Islet of Langerhans (tissue), 1 donor: ENCODE measurements around the gene SERPINB4.
"Not testable (repeated sequence)": the region's sequence is repeated elsewhere in the genome, so short reads cannot be mapped to it uniquely, and the experiment has no call there.

ENCODE experiments used
- FAIRE-seq: peaks from one replicate; lab custom pipeline; 2011; peaks lifted over from hg19 to GRCh38; lab: Jason Lieb, UNC

The SERPINB4 gene

DNA sequence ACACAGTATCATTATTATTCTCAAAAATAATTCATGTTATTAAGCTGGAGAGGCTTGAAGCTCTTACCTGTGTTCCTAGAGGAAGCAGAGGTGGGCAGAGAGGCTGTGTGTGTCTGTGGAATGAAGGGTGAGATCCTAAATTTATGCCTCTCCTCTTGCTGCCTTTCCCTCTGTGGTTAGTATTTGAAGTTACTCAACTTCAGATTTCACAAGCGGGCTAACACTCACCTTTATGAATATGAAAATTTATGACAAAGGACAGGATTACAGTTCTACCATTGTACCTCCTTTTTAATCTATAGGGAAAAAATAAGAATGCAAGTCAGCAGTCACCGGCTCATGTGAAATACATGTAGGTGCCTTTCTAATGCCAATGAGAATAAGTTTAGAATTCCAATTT lies at the start of gene SERPINB4:
Gene SERPINB4 (minus strand): TSS at position 115 of the 400 bp plus-strand sequence. CDS start 679 bp downstream, outside the sequence.
- FAIRE-seq = not testable (repeated sequence)

GRCh38 chr18:63689064-63689463 lies 45.0 kb upstream of the SERPINB4 start:
- no peak for FAIRE-seq

- FAIRE-seq = no peak
These were observed 42.8 kb upstream of the SERPINB4 start for GRCh38 chr18:63686871-63687270.

- FAIRE-seq = no peak
These were observed 40.7 kb upstream of the SERPINB4 start for GRCh38 chr18:63684718-63685117.

GRCh38 chr18:63683890-63684289 lies 39.8 kb upstream of the SERPINB4 start:
- no peak for FAIRE-seq

- no peak for FAIRE-seq
These were observed 39.1 kb upstream of the SERPINB4 start for GRCh38 chr18:63683152-63683551.

- no peak for FAIRE-seq
These were observed 37.6 kb upstream of the SERPINB4 start for GRCh38 chr18:63681449-63682340.

- FAIRE-seq = no peak
These were observed 36.0 kb upstream of the SERPINB4 start for GRCh38 chr18:63679820-63680606.

DNA sequence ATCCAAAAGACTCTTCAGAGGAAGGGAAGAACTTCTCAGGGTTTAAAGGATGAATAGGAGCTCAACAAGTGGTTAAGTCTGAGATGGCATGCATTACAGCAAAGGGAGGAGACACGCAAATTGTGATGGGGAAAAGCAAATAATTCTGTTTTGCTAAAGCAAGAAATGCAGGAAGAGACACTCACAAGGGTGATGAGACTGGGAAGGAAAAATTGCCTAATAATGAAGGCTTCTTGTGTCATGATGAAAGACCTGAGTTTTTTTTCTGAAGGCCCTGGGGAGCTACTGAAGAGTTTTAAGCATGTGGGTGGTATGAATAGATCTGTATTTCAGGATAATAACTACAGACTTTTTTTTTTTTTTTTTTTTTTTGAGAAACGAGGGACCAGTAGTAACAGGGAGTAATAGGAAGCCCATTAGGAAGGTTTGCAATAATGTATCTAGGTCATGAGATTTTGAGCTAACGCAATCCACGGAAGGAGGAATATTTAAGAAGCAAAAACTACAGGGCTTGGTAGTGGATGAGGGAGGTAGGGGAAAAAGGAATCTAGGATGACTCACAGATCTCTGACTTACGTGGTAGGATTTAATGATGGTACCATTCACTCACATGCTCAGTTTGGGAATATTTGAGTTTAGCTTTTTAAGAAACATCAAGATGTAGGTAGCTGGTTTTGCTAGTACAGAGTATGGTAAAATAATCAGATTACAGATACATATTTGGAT lies 33.6 kb upstream of the SERPINB4 start:
- no peak for FAIRE-seq

DNA sequence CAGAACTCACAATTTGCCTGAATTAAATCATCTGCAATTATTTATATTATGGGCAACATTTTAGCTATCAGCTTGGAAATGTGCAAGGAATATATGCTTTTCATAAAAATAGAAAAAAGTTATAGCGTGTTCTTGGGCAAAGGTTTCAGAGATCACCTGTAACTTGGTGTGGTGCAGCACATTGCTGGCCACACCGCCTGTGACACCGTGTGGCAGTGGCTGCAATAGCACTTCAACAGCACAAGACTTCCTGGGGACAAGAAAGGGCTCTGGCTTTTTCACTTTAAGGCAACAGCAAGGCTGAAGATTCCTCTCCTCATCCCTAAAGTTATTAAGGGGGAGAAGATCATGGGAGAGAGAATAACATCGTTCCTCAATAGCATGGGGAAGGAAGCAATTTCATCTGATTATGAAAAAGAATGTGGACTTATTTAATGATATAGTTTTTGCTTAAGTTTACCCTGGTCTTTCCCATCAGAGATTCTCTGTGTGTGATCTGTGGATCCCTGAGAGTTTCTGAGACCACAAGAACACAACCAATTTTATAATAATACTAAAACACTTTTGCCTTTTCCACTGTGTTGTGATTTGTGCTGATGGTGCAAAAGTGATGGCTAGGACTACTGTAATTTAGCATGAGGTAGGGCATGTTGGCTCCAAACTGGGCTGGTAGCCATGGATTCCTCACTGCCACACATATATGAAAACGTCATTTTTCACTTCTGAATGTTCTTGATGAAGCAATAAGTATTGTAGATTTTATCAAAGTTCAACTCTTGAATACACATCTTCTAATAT lies 32.7 kb upstream of the SERPINB4 start:
- no peak for FAIRE-seq

DNA sequence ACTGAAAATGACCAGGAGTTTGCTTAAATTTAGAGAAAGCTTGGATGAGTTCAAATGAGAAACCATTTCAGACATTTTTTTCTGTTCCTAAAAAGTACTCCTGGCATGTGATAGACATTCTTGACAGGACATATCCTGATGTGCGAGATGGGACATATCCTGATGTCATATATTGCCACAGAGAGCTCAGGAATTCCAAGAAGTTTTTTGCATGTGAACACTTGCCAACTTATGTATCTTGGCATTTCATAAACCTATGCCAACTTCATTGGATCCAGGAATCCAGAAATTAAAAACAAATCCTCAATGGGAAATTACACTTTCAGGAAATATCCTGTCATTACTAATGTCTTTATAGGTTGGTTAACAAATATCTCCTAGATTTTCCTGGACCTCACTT lies 20.5 kb upstream of the SERPINB4 start:
- no peak for FAIRE-seq

DNA sequence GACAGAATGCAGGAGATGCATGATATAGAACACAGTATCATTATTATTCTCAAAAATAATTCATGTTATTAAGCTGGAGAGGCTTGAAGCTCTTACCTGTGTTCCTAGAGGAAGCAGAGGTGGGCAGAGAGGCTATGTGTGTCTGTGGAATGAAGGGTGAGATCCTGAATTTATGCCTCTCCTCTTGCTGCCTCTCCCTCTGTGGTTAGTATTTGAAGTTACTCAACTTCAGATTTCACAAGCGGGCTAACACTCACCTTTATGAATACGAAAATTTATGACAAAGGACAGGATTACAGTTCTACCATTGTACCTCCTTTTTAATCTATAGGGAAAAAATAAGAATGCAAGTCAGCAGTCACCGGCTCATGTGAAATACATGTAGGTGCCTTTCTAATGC lies 17.7 kb upstream of the SERPINB4 start, which contains the start of gene SERPINB3:
Gene SERPINB3 (minus strand): TSS at position 144 of the 400 bp plus-strand sequence. CDS start 677 bp downstream, outside the sequence.
- not testable (repeated sequence) for FAIRE-seq

DNA sequence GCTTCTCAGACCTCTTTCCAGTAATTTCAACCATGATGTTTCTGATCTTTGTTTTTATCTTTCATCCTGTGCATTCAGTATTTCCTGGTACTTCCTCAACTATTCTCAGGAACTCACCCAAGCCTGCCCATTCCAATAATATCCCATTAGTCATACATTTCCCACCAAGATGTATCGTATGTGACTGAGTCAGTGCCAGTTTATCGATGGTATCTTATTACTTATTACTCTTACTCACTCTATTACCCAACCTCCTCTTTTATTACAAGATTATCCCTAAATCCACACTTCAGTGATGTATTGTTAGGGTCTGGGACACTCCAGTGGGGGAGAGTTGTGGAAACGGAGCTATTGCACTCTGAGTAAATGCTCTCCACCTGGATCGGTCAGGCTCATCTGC lies 14.9 kb upstream of the SERPINB4 start:
- not testable (repeated sequence) for FAIRE-seq

DNA sequence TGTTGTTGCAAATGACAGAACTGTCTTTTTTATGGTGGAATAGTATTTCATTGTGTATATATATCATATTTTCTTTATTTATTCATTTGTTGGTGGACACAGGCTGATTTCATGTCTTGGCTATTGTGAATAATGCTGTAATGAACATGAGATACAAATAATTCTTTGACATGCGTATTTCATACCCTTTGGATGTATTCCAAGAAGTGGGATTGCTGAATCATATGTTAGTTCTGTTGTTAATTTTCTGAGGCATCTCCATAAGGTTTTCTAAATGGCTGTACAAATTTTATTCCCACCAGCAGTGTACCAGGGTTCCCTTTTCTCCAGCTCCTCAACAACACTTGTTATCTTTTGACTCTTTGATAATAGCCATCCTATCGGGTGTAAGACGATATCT lies 6.2 kb upstream of the SERPINB4 start:
- not testable (repeated sequence) for FAIRE-seq

DNA sequence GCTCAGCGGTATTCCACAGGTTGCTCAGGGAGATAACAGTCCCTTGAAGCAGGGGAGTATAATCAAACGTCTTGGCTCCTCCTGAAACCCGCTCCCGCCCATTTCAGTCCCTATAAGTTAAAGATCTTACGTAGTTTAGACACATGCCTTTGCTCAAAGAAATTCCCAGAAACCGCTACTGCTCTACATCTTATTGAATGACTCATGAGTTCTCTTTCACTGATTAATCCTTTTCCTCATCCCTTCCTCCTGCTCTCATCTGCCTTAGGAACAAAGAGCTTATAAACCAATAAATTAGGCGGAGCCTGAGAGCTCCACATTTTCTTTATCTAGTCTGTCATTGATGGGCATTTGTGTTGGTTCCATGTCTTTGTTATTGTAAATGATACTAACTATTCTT lies 4.2 kb upstream of the SERPINB4 start:
- no peak for FAIRE-seq

GRCh38 chr18:63646936-63647335 lies 2.9 kb upstream of the SERPINB4 start:
- FAIRE-seq = no peak

GRCh38 chr18:63644694-63645093 lies 638 bp upstream of the SERPINB4 start:
- FAIRE-seq = not testable (repeated sequence)

- not testable (repeated sequence) for FAIRE-seq
These were observed 1.2 kb downstream of the SERPINB4 start for GRCh38 chr18:63642668-63643356.

DNA sequence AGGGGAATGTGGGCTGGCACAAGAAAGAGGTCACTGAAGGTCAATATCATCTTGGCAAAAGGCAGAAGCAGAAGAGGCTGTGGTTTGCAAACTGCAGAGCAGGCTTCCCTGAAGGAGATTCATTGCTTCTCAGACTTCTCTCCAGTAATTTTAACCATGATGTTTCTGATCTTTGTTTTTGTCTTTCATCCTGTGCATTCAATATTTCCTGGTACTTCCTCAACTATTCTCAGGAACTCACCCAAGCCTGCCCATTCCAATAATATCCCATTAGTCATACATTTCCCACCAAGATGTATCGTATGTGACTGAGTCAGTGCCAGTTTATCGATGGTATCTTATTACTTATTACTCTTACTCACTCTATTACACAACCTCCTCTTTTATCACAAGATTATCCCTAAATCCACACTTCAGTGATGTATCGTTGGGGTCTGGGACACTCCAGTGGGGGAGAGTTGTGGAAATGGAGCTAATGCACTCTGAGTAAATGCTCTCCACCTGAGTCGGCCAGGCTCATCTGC lies 2.8 kb downstream of the SERPINB4 start:
- not testable (repeated sequence) for FAIRE-seq

DNA sequence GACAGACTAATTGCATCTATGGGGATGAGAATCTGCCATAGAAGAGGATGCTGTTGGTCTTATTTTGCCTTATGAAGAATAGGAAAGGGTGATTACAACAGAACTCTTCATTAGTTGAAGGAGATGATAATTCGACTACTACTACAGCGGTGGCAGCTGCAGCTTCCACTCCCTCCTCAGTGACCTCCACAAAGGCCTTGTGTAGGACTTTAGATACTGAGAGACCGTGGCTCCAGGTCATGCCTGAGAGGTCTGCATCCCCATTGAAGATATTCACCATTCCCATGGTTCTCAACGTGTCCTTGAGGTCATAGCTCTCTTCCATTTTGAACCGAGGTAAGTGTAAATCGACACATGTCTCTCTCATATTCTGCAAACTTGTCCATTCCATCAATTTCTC lies 6.4 kb downstream of the SERPINB4 start:
- no peak for FAIRE-seq

DNA sequence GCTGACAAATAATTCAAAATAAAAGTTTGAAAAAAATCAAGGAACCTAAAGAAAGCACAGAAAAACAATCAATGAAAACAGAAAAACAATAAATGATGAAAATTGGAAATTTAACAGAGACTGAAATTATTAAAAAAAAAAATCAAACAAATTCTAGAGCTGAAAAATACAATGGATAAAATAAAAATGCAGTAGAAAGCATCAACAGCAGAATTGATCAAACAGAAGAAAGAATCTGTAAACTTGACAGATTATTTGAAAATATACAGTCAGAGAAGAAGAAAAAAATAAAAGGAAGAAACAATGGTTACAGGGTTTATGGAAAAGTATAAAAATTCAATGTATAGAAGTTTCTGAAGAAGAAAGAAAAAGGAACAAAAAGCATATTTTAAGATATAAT lies 16.2 kb downstream of the SERPINB4 start:
- no peak for FAIRE-seq
